GM19438 (cell line): ENCODE results near the gene CMSS1.
"Not testable (repeated sequence)": the region's sequence is repeated elsewhere in the genome, so short reads cannot be mapped to it uniquely, and the experiment has no call there.

Experiments
- ATAC-seq: cut with Tn5 transposase; IDR thresholded peaks from one replicate; pipeline ENCODE4 v1.9.1; 2021; ENCODE audit warnings: low read depth; ENCODE audit not compliant: unreplicated experiment

CMSS1 gene

DNA sequence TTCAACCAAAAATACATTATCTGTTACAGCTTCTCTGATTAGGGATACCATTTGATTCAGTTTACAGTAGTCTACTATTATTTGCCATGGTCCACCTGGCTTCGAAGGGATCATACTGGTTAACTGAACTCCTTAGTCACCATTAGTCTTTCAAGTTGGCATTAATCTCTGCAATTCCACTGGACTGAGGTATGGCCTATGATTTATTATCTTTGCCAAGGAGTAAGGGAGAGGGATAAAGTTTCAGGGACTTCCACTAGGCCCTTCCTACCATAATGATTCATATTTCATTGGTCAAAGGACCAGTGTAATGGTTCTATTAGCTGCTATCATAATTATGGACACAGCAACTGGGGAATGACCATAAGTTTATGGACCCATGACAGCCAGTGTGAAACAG lies 7.3 kb upstream of the CMSS1 start:
- ATAC-seq: no peak

- no peak for ATAC-seq
Measured at GRCh38 chr3:99817047-99817436, 620 bp upstream of the CMSS1 start.

DNA sequence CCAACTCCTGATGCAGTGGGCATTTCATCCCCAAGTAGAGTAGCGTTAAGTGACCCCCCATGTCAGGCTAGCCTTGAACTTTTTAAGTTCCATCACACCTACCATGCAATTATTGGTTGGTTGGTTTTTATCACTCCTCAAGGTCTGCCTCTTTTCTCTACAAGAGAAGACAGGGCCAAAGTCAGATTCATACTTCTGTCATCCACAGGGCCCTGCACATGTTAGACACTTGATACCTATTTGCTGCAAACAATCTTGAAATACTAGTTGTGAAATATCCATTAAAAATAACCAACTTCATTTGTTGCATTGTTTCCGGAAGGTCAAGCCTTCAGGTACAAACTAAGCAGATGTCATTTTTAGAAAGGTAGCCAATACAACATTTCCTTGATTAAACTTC lies 1.2 kb downstream of the CMSS1 start:
- no peak for ATAC-seq

- ATAC-seq: no peak
Measured at GRCh38 chr3:99823723-99824711, 6.4 kb downstream of the CMSS1 start.

GRCh38 chr3:99825004-99825640 lies 7.5 kb downstream of the CMSS1 start:
- no peak for ATAC-seq

DNA sequence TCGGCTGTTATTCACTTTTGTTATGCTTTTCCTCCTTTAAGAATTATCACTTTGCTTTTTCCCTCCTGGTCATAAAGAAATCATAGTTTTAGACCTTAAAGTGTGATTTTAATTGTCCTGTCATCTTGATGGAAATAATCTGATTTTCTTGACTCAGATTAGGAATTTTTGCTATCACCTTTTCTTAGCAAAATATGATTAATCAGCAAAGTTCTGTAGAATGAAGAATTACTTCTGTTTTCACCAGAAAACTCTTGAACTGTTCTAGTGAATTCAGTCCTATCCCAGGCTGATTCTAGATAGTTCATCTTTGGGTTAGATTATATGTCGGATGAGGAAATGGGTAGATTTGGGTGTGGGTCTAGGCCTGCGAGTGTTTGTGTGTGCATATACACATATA lies 12.2 kb downstream of the CMSS1 start:
- no peak for ATAC-seq

DNA sequence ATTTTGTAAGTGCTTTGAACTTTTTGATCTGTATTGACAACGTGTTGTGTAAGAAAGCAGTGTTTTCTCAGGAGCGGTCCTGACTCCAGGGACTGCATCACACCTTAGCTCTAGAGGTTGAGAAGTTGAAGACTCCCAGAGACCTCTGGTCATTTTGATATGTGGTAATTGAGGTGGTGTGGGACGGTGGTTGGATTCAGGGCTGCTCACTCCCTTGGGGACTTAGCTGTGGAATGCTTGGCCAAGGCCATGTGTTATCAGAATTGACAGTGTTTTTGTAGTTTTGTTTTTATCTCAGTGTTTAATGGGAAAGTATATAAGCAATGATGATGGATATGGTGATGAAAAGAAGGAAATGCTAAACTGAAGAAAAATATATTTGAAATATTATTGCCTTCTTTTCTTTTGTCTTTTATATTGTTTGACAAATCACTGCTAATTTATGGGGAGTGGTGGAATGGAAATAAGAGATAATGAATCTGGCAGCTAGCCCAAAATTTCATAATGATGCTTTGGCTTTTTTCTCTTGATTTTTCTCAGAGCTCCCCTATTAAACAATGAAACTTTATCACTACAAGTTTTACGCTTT lies 16.0 kb downstream of the CMSS1 start:
- no peak for ATAC-seq

DNA sequence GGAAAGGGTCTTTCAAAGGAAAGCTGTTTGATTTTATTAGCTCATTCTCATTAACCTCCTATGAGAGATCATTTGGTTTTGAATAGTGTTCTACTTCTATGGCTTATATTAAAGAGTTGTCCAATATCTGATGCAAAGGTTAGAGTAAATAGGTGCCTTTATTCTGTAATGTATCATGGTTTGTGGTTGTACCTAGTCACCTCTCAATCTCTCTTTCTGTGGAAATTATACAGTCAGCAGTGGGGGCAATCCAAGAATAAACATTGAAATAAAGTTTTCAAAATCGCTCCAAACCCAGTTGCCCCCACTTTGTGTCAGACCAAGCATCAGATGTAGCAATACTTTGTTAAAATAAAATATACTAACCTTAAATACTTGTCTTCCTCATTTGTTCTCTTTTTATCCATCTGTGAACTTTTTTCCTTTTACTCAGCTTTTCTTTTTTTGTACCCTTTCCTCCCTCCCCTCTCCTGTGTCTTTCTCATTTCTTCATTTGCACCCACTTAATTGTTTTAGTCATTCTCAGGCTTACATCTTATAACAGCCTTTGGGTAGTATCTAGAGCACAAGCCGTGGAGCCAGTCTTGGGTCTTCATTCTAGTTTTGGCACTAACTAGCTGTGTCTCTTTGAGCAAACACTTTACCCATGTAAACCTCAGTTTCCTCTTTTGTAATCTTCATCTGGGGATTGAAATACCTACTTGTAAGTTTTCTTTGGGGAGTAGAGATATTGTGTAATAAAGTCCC lies 16.7 kb downstream of the CMSS1 start:
- no peak for ATAC-seq

DNA sequence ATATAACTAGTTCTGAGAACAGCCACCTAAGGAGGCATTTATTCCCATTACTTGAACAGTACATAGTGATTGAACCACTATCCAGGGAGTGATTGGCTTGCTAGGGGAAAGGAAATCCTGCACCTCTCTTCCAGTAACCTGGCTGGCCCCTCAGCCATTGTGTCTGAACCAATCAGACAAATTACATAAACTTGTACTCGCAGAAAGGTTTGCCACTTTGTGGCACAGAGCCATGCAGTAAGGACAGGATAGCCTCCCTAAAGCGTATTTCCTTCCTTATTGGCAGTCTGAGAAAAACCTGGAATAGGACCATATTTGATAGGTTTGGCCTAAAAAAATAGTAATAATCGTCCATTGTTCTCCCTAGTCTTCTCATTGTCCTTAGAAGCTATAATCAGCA lies 19.0 kb downstream of the CMSS1 start:
- no peak for ATAC-seq

GRCh38 chr3:99837715-99838114 lies 20.1 kb downstream of the CMSS1 start:
- no peak for ATAC-seq

GRCh38 chr3:99838755-99839154 lies 21.1 kb downstream of the CMSS1 start:
- no peak for ATAC-seq

DNA sequence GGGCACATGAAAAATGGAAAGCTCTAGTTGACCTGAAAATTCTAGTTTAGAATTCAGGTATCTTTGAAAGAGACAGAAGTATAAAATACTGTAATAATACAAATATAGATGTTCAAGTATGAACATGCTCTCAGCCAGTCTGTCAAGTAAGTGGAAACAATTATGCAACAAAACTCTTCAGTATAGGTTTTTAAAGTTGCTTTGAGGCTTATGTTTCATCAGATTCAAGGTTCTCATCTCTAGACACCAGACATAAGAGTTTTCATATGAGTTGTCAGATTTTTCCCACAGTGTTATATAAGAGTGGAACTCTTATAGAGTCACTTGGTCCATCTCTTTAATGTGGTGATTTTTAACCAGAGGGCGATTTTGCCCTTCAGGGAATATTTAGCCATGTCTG lies 22.0 kb downstream of the CMSS1 start:
- no peak for ATAC-seq

DNA sequence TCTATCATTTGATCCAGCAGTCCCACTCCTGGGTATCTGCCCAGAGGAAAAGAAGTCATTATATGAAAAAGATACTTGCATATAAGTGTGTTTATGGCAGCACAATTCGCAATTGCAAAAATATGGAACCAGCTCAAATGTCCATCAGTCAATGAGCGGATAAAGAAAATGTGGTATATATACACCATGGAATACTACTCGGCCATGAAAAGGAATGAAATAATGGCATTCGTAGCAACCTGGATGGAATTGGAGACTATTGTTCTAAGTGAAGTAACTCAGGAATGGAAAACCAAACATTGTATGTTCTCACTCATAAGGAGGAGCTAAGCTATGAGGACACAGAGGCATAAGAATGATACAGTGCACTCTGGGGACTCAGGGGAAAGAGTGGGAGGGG lies 24.3 kb downstream of the CMSS1 start:
- not testable (repeated sequence) for ATAC-seq

GRCh38 chr3:99842826-99843589 lies 25.3 kb downstream of the CMSS1 start:
- peak; percentile 56 for ATAC-seq

GRCh38 chr3:99843590-99844258 lies 26.1 kb downstream of the CMSS1 start:
- ATAC-seq: peak; percentile 28

GRCh38 chr3:99845331-99845730 lies 27.7 kb downstream of the CMSS1 start:
- no peak for ATAC-seq

DNA sequence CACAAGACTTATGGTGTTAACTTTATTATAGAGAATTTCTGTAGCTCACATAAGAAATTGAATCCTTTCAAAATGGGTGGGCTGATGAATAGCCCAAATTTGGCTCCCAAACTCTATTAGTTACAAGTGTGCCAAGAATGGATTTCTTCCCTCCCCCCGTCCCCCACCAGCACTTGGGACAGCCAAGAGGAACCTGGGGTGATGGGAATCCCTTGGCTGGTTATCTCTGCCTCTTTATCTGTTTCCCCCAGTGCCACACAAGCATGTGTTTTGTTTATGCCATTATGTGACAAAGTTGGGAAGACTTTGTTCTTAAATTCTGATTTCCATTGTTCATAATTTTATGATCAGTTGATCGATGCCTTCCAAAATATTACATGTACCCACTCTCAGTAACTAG lies 28.3 kb downstream of the CMSS1 start:
- no peak for ATAC-seq

DNA sequence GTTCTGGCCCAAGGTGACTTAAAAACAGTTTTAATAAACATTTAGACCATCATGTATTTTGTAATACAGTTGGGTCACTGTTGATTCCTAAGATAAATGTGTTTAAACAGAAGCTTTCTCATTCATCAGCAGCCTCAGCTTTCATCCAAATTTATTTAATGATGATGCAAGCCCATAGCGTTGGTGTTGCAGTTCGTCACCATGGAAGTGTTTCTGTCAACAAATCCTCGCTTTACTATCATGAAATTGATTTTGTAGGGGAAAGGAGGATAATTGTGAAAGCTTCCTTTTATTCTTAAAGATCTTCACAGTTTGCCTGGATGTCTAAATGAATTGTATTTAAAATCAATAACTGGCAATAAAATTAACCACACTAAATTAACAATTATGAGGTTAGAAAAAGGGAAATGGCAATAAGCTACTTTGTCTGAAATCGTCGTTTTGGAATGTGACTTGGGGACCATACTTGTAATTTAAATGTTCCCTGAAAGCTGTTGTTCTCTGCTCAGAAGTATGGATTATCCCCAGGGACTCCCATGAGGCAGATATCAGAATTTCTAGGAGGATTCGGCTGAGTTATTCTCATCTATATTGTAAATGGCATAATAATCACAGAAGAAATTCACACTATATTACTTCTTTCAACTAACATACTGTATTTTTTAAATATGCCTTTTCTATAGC lies 29.0 kb downstream of the CMSS1 start:
- no peak for ATAC-seq

DNA sequence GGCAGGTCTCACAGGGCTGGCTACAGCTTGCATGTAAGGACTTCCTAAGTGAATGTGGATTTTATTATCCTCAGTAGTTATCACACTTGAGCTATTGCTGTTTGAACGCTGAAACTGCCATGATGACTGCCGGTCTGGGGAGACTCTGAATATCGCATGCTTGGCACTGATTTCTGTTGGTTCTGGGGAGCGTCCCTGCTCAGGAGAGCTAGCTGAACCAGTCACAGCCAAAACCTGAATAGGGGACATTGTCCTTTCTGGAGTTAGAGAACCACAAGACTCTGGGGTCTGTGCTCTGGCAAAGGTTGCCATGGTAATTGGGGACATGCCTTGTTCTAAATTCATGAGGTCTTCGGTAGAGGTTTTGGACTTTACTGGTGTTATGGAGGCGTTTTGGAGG lies 30.8 kb downstream of the CMSS1 start:
- no peak for ATAC-seq
